GM12878 (cell line): Measurements from ENCODE around the gene ARHGEF3.

ENCODE experiments used
- EED ChIP-seq: sonication (generic); IDR thresholded peaks from 2 replicates; pipeline ENCODE4 v1.6.1; 2016; ENCODE audit warnings: antibody characterized with exemption, low read depth
- LARP7 ChIP-seq: fragments of 450-650 bp; IDR thresholded peaks from 2 replicates; pipeline ENCODE4 v1.6.1; 2017; ENCODE audit warnings: mild to moderate bottlenecking
- MLLT1 ChIP-seq: fragments of 450-650 bp; IDR thresholded peaks from 2 replicates; pipeline ENCODE4 v1.6.1; 2016; ENCODE audit warnings: mild to moderate bottlenecking
- RBBP5 ChIP-seq: fragments of 200-600 bp; sonication (generic); conservative IDR thresholded peaks from 2 replicates; pipeline ENCODE4 v1.6.1; 2016

GRCh38 chr3:56810577-56811545, 9.1 kb upstream of the ARHGEF3 start:
- TF ChIP-seq MLLT1 (no peak), LARP7 (no peak), EED (no peak), RBBP5 (no peak)
